Stomach (tissue), 4 donors: ENCODE data around the gene LIMA1.

Experiments
- EP300 ChIP-seq: sonication (generic); formaldehyde crosslinking; IDR thresholded peaks from one replicate; pipeline ENCODE4 v1.6.1; 2017; ENCODE audit warnings: antibody characterized with exemption
- POLR2A ChIP-seq, 4 donors: fragments of 450-650 bp; IDR thresholded peaks; one replicate each; pipeline ENCODE4 v1.6.1; 2016; ENCODE audit warnings: antibody characterized with exemption in 4 of 4, control low read depth in 2 of 4, mild to moderate bottlenecking in 1 of 4, moderate library complexity in 1 of 4
- TF ChIP-seq, protein P1 (sequence below), 7 experiments: fragments of 450-650 bp in 4 of 7; fragments of 200-600 bp in 3 of 7; sonication (generic) in 3 of 7; IDR thresholded peaks; one replicate each; pipeline ENCODE4 v1.5.1; 2016 to 2019; ENCODE audit warnings: antibody characterized with exemption in 7 of 7, control low read depth in 2 of 7, mild to moderate bottlenecking in 1 of 7

DNA sequence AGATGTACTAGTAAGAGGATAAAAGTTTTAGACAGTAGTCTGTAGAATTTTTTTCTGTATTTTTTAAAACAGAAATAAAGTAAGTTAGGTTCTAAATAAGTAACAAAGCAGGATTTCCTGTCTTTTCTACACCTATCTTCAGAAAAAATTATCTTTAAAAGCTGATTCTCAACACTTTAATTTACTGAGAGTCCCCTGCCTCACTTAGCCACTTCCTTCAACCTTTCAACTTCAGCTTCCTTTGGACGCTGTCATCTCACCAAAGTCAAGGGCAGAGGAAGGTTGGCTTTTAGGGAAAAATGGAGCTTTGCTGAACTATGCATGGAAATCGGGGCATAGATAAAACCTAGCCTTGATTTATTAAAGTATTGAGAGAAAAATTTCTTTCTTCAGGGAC lies 71.3 kb downstream of the LIMA1 start:
- TF ChIP-seq POLR2A (IDR thresholded peaks at IDR 0.05) (no peak), EP300 (no peak)
- TF ChIP-seq, protein P1, sequence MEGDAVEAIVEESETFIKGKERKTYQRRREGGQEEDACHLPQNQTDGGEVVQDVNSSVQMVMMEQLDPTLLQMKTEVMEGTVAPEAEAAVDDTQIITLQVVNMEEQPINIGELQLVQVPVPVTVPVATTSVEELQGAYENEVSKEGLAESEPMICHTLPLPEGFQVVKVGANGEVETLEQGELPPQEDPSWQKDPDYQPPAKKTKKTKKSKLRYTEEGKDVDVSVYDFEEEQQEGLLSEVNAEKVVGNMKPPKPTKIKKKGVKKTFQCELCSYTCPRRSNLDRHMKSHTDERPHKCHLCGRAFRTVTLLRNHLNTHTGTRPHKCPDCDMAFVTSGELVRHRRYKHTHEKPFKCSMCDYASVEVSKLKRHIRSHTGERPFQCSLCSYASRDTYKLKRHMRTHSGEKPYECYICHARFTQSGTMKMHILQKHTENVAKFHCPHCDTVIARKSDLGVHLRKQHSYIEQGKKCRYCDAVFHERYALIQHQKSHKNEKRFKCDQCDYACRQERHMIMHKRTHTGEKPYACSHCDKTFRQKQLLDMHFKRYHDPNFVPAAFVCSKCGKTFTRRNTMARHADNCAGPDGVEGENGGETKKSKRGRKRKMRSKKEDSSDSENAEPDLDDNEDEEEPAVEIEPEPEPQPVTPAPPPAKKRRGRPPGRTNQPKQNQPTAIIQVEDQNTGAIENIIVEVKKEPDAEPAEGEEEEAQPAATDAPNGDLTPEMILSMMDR (IDR thresholded peaks at IDR 0.05): no peak
